Liver (tissue), 9 donors: ENCODE data around the gene CDPF1. TPM values are rescaled to one million over a fixed set of nuclear protein-coding genes. Genes with fewer than 3 reads are reported as not detected.

Source experiments
- DNase-seq: peaks from one replicate; pipeline ENCODE4 v3.0.0-alpha.2; 2017; ENCODE audit warnings: low spot score
- H3K27ac ChIP-seq, 2 donors: one replicate each; pipeline ENCODE4 v1.7.0; 2013; ENCODE audit warnings: inconsistent platforms in 2 of 2, low read length in 2 of 2, control low read depth in 1 of 2, low read depth in 1 of 2, mild to moderate bottlenecking in 1 of 2
- H3K27me3 ChIP-seq, 4 donors: one replicate each; pipeline versions ENCODE4 v1.6.1 to v1.7.0; 2013; ENCODE audit warnings: low read length in 3 of 4, inconsistent platforms in 1 of 4, mild to moderate bottlenecking in 1 of 4, moderate library complexity in 1 of 4; ENCODE audit not compliant: control insufficient read depth in 4 of 4, insufficient read depth in 4 of 4
- H3K36me3 ChIP-seq, 4 donors: one replicate each; pipeline versions ENCODE4 v1.6.1 to v1.7.0; 2013; ENCODE audit warnings: low read length in 3 of 4, mild to moderate bottlenecking in 3 of 4, low read depth in 1 of 4, moderate library complexity in 1 of 4; ENCODE audit not compliant: control insufficient read depth in 4 of 4, insufficient read depth in 3 of 4
- H3K4me1 ChIP-seq, 4 donors: one replicate each; pipeline versions ENCODE4 v1.6.1 to v1.7.0; 2013; ENCODE audit warnings: low read length in 3 of 4, mild to moderate bottlenecking in 3 of 4, moderate library complexity in 1 of 4; ENCODE audit not compliant: control insufficient read depth in 4 of 4, insufficient read depth in 4 of 4
- H3K4me3 ChIP-seq, 3 donors: one replicate each; pipeline versions ENCODE4 v1.6.1 to v1.7.0; 2013; ENCODE audit warnings: low read length in 3 of 3, control low read depth in 1 of 3, low read depth in 1 of 3, mild to moderate bottlenecking in 1 of 3
- H3K9ac ChIP-seq, 2 donors: one replicate each; pipeline ENCODE4 v1.7.0; 2013; ENCODE audit warnings: low read length in 2 of 2, mild to moderate bottlenecking in 2 of 2, moderate library complexity in 2 of 2, control low read depth in 1 of 2, low read depth in 1 of 2
- H3K9me3 ChIP-seq, 4 donors: one replicate each; pipeline versions ENCODE4 v1.6.1 to v1.7.0; 2013; ENCODE audit warnings: low read length in 3 of 4; ENCODE audit not compliant: control insufficient read depth in 4 of 4
- ATF3 ChIP-seq: IDR thresholded peaks from 2 replicates; pipeline ENCODE4 v1.6.1; 2016; ENCODE audit warnings: antibody characterized with exemption
- CTCF ChIP-seq: fragments of 150-350 bp; IDR thresholded peaks from 2 replicates; pipeline ENCODE4 v1.5.1; 2017; ENCODE audit warnings: improper control_type of control experiment, low read depth, low read length; ENCODE audit not compliant: missing input control
- EGR1 ChIP-seq, 2 donors: IDR thresholded peaks; 2 replicates each; pipeline ENCODE4 v1.6.1; 2016 to 2018; ENCODE audit warnings: antibody characterized with exemption in 2 of 2, low read depth in 2 of 2
- FOXA1 ChIP-seq: IDR thresholded peaks from 2 replicates; pipeline ENCODE4 v1.6.1; 2016; ENCODE audit warnings: antibody characterized with exemption
- FOXA2 ChIP-seq: IDR thresholded peaks from 2 replicates; pipeline ENCODE4 v1.6.1; 2016; ENCODE audit warnings: antibody characterized with exemption
- GABPA ChIP-seq, 2 donors: IDR thresholded peaks in 1 of 2; conservative IDR thresholded peaks in 1 of 2; 2 replicates each; pipeline ENCODE4 v1.6.1; 2016; ENCODE audit warnings: antibody characterized with exemption in 2 of 2, mild to moderate bottlenecking in 1 of 2, moderate library complexity in 1 of 2
- HNF4A ChIP-seq, 2 donors: conservative IDR thresholded peaks; 2 replicates each; pipeline ENCODE4 v1.6.1; 2016; ENCODE audit warnings: antibody characterized with exemption in 2 of 2, mild to moderate bottlenecking in 2 of 2
- HNF4G ChIP-seq: IDR thresholded peaks from 2 replicates; pipeline ENCODE4 v1.6.1; 2016; ENCODE audit warnings: antibody characterized with exemption
- JUND ChIP-seq, 2 donors: IDR thresholded peaks; 2 replicates each; pipeline ENCODE4 v1.6.1; 2016; ENCODE audit warnings: antibody characterized with exemption in 2 of 2
- MAX ChIP-seq: IDR thresholded peaks from 2 replicates; pipeline ENCODE4 v1.6.1; 2016; ENCODE audit warnings: antibody characterized with exemption
- NR2F2 ChIP-seq: IDR thresholded peaks from 2 replicates; pipeline ENCODE4 v1.6.1; 2016; ENCODE audit warnings: antibody characterized with exemption
- REST ChIP-seq: IDR thresholded peaks from 2 replicates; pipeline ENCODE4 v1.6.1; 2016; ENCODE audit warnings: antibody characterized with exemption, mild to moderate bottlenecking
- RXRA ChIP-seq, 2 donors: IDR thresholded peaks; 2 replicates each; pipeline ENCODE4 v1.6.1; 2017 to 2018; ENCODE audit warnings: antibody characterized with exemption in 2 of 2, mild to moderate bottlenecking in 1 of 2
- SP1 ChIP-seq: IDR thresholded peaks from 2 replicates; pipeline ENCODE4 v1.6.1; 2018; ENCODE audit warnings: antibody characterized with exemption, mild to moderate bottlenecking
- TAF1 ChIP-seq: conservative IDR thresholded peaks from 2 replicates; pipeline ENCODE4 v1.6.1; 2016; ENCODE audit warnings: antibody characterized with exemption, mild to moderate bottlenecking
- YY1 ChIP-seq: IDR thresholded peaks from 2 replicates; pipeline ENCODE4 v1.6.1; 2016; ENCODE audit warnings: antibody characterized with exemption, mild to moderate bottlenecking
- ZBTB33 ChIP-seq: IDR thresholded peaks from 2 replicates; pipeline ENCODE4 v1.6.1; 2016; ENCODE audit warnings: antibody characterized with exemption
- WGBS: extraction: QIAGEN DNeasy Blood & Tissue Kit; methylation state at CpG from one replicate; pipeline ENCODE4 v1.1.7; 2013; 5-methylcytosine and 5-hydroxymethylcytosine counted together
- polyA plus RNA-seq, 2 donors: library from polyadenylated mRNA; stranded (reverse) in 1 of 2; unstranded in 1 of 2; fragments of 200-250 nt in 1 of 2; fragments of >200 nt in 1 of 2; fragmentation: Nextera tagmentation in 1 of 2; extraction: Ambion mirVana in 1 of 2; gene quantifications; one replicate each; pipeline versions ENCODE4 v1.2.1 to v1.2.3, GENCODE V29; 2013 to 2015
- total RNA-seq, 2 donors: library from RNA; depleted of rRNA; stranded (reverse); fragments of >200 nt; gene quantifications; one replicate each; pipeline ENCODE4 v1.2.3, GENCODE V29; 2014
- donor health status: healthy.
- donor health status: healthy.
- donor health status: healthy.
- donor health status: healthy.
- donor health status: healthy.

CDPF1 gene
- total and polyA plus RNA-seq, 4 donors: 3.9 to 6.6 (median 5.3) TPM

GRCh38 chr22:46299101-46299500 is 49.0 kb upstream of the CDPF1 start:
- no peaks in the 10 kb centered on the region for H3K36me3 ChIP-seq
- no peaks in the 10 kb centered on the region for H3K9me3 ChIP-seq
- no peak overlapping the region for H3K9ac ChIP-seq
- DNase-seq: no peak
- peaks cover 7 to 28% (median 16%) of the 10 kb centered on the region in 4 donors for H3K4me1 ChIP-seq
- H3K27ac ChIP-seq: no peak overlapping the region
- 96% methylated on average over 13 of the region's 13 CpGs for WGBS
- no peak for TF ChIP-seq JUND (IDR thresholded peaks at IDR 0.05)
- TF ChIP-seq ZBTB33: no peak
- TF ChIP-seq HNF4G: no peak
- no peak for TF ChIP-seq FOXA2
- TF ChIP-seq ATF3: no peak
- no peak for TF ChIP-seq HNF4A (conservative IDR thresholded peaks at IDR 0.05)
- no peak for TF ChIP-seq GABPA (IDR thresholded peaks at IDR 0.05 in 1 of 2, conservative IDR thresholded peaks at IDR 0.05 in 1 of 2)
- TF ChIP-seq SP1: no peak
- TF ChIP-seq YY1: no peak
- TF ChIP-seq NR2F2: no peak
- no peak for TF ChIP-seq MAX
- TF ChIP-seq TAF1: no peak
- no peak for TF ChIP-seq REST
- no peak for TF ChIP-seq FOXA1
- TF ChIP-seq EGR1 (IDR thresholded peaks at IDR 0.05; ENCODE audit: low read depth in 2 of 2): no peak
- TF ChIP-seq CTCF: no peak
- TF ChIP-seq RXRA (IDR thresholded peaks at IDR 0.05): no peak
- H3K4me3 ChIP-seq: no peak overlapping the region
- no peaks in the 10 kb centered on the region for H3K27me3 ChIP-seq
